H1 (cell line): Measurements from ENCODE around the gene CDKL4. TPM values are rescaled to one million over a fixed set of nuclear protein-coding genes. Genes with fewer than 3 reads are reported as not detected.

Experiments
- CTCF ChIA-PET: fragments of 300-600 bp; sonication (Branson Sonifier 250); formaldehyde crosslinking; loops from one replicate; lab custom pipeline; 2021; ENCODE audit not compliant: partially characterized antibody; lab: Charles Lee
- POLR2A ChIA-PET: fragments of 300-600 bp; sonication (Branson Sonifier 250); formaldehyde crosslinking; loops from one replicate; lab custom pipeline; 2021; ENCODE audit warnings: inconsistent platforms; ENCODE audit not compliant: partially characterized antibody; lab: Charles Lee
- DNase-seq, 2 experiments: peaks; one replicate each; pipeline versions ENCODE4 v3.0.0 to v3.0.0-alpha.2; 2010 to 2022; ENCODE audit warnings: low spot score in 2 of 2, low read depth in 1 of 2, mixed read lengths in 1 of 2
- FAIRE-seq: peaks from 2 replicates; lab custom pipeline; 2011; peaks lifted over from hg19 to GRCh38; lab: Jason Lieb, UNC
- H2AFZ ChIP-seq: 2 replicates; pipeline ENCODE4 v1.8.1; 2012; ENCODE audit warnings: low read length, inconsistent platforms
- H2AK5ac ChIP-seq: 2 replicates; pipeline ENCODE4 v1.6.1; 2013; ENCODE audit warnings: low read depth, low read length
- H2BK120ac ChIP-seq: replicated peaks from 2 replicates; pipeline ENCODE3; 2013; ENCODE audit warnings: low read depth, low read length, inconsistent platforms
- H2BK12ac ChIP-seq: 2 replicates; pipeline ENCODE4 v1.6.1; 2013; ENCODE audit warnings: low read depth, low read length
- H2BK15ac ChIP-seq: 2 replicates; pipeline ENCODE4 v1.6.1; 2013; ENCODE audit warnings: low read length
- H2BK20ac ChIP-seq: 2 replicates; pipeline ENCODE4 v1.6.1; 2013; ENCODE audit warnings: low read length
- H2BK5ac ChIP-seq: 2 replicates; pipeline ENCODE4 v1.6.1; 2013; ENCODE audit warnings: low read depth, low read length
- H3K14ac ChIP-seq: 2 replicates; pipeline ENCODE4 v1.6.1; 2013; ENCODE audit warnings: inconsistent platforms; ENCODE audit not compliant: insufficient read length
- H3K18ac ChIP-seq: 2 replicates; pipeline ENCODE4 v1.6.1; 2013; ENCODE audit warnings: low read length; ENCODE audit errors: extremely low read depth
- H3K23ac ChIP-seq: 2 replicates; pipeline ENCODE4 v1.6.1; 2013; ENCODE audit warnings: inconsistent platforms; ENCODE audit not compliant: insufficient read length
- H3K23me2 ChIP-seq: 2 replicates; pipeline ENCODE4 v1.6.1; 2013; ENCODE audit warnings: low read depth, low read length
- H3K27ac ChIP-seq: 2 replicates; pipeline ENCODE4 v1.6.1; 2011; ENCODE audit warnings: low read depth, low read length, inconsistent platforms
- H3K27me3 ChIP-seq, 4 experiments: replicated peaks in 1 of 4; 1 replicate in 1 of 4; 2 replicates in 3 of 4; pipeline versions ENCODE4 v1.6.1 to v1.8.1; 2011 to 2013; ENCODE audit warnings: low read length in 3 of 4, mild to moderate bottlenecking in 3 of 4, inconsistent platforms in 2 of 4, mixed read lengths in 2 of 4, moderate library complexity in 1 of 4; ENCODE audit not compliant: control insufficient read depth in 3 of 4, insufficient read depth in 3 of 4; ENCODE audit errors: extremely low read depth in 1 of 4
- H3K36me3 ChIP-seq, 4 experiments: 2 replicates each; pipeline versions ENCODE4 v1.6.1 to v1.8.1; 2011 to 2013; ENCODE audit warnings: mild to moderate bottlenecking in 4 of 4, low read length in 3 of 4, moderate library complexity in 2 of 4, control low read depth in 1 of 4, inconsistent platforms in 1 of 4; ENCODE audit not compliant: insufficient read depth in 4 of 4, control insufficient read depth in 2 of 4
- H3K4ac ChIP-seq: replicated peaks from 2 replicates; pipeline ENCODE3; 2013; ENCODE audit warnings: low read length, low read depth, mixed read lengths, inconsistent platforms; ENCODE audit not compliant: insufficient read length
- H3K4me1 ChIP-seq, 4 experiments: replicated peaks in 1 of 4; 1 replicate in 1 of 4; 2 replicates in 3 of 4; pipeline versions ENCODE4 v1.6.1 to v1.8.1; 2011 to 2013; ENCODE audit warnings: low read length in 3 of 4, inconsistent platforms in 2 of 4, mixed read lengths in 1 of 4; ENCODE audit not compliant: insufficient read depth in 4 of 4, control insufficient read depth in 3 of 4
- H3K4me2 ChIP-seq, 2 experiments: 2 replicates each; pipeline versions ENCODE4 v1.6.1 to v1.8.1; 2011 to 2013; ENCODE audit warnings: low read depth in 2 of 2, low read length in 2 of 2, control low read depth in 1 of 2, inconsistent platforms in 1 of 2, mild to moderate bottlenecking in 1 of 2; ENCODE audit not compliant: insufficient read depth in 1 of 2
- H3K4me3 ChIP-seq, 4 experiments: fragments of 200-600, 300-600 bp in 1 of 4; sonication (generic), shearing (Covaris generic), sonication (Bioruptor Twin) in 1 of 4; 2 replicates each; pipeline versions ENCODE4 v1.5.1 to v1.8.1; 2011 to 2016; ENCODE audit warnings: low read length in 4 of 4, low read depth in 3 of 4, control low read depth in 2 of 4, inconsistent platforms in 2 of 4, mild to moderate bottlenecking in 2 of 4, mixed read lengths in 1 of 4, moderate library complexity in 1 of 4; ENCODE audit not compliant: insufficient read depth in 2 of 4; ENCODE audit errors: extremely low read depth in 1 of 4
- H3K56ac ChIP-seq: replicated peaks from 2 replicates; pipeline ENCODE3; 2013; ENCODE audit warnings: low read depth, mild to moderate bottlenecking, mixed read lengths, low read length, inconsistent platforms; ENCODE audit not compliant: insufficient read length
- H3K79me1 ChIP-seq: 2 replicates; pipeline ENCODE4 v1.6.1; 2013; ENCODE audit warnings: low read depth, low read length, control low read depth
- H3K79me2 ChIP-seq, 2 experiments: 2 replicates each; pipeline versions ENCODE4 v1.6.1 to v1.8.1; 2012 to 2013; ENCODE audit warnings: low read length in 2 of 2, mild to moderate bottlenecking in 2 of 2, inconsistent platforms in 1 of 2; ENCODE audit not compliant: insufficient read depth in 2 of 2, control insufficient read depth in 1 of 2
- H3K9ac ChIP-seq, 4 experiments: replicated peaks in 1 of 4; 1 replicate in 1 of 4; 2 replicates in 3 of 4; pipeline versions ENCODE4 v1.6.1 to v1.8.1; 2011 to 2013; ENCODE audit warnings: low read depth in 3 of 4, low read length in 3 of 4, control low read depth in 2 of 4, mild to moderate bottlenecking in 2 of 4, moderate library complexity in 2 of 4, inconsistent platforms in 1 of 4; ENCODE audit errors: extremely low read depth in 1 of 4
- H3K9me3 ChIP-seq, 2 experiments: 2 replicates each; pipeline versions ENCODE4 v1.6.1 to v1.8.1; 2012 to 2013; ENCODE audit warnings: mild to moderate bottlenecking in 2 of 2, moderate library complexity in 2 of 2, control low read depth in 1 of 2, inconsistent platforms in 1 of 2, low read depth in 1 of 2, low read length in 1 of 2, mixed read lengths in 1 of 2; ENCODE audit not compliant: insufficient read depth in 2 of 2
- H4K20me1 ChIP-seq, 2 experiments: replicated peaks in 1 of 2; 2 replicates each; pipeline versions ENCODE3 to v1.8.1; 2011 to 2013; ENCODE audit warnings: inconsistent platforms in 2 of 2, low read length in 2 of 2, mild to moderate bottlenecking in 1 of 2; ENCODE audit not compliant: insufficient read depth in 2 of 2, control insufficient read depth in 1 of 2
- H4K5ac ChIP-seq: 2 replicates; pipeline ENCODE4 v1.6.1; 2013; ENCODE audit warnings: low read length, low read depth, mixed read lengths, inconsistent platforms; ENCODE audit not compliant: insufficient read length
- H4K8ac ChIP-seq: 2 replicates; pipeline ENCODE4 v1.8.0; 2013; ENCODE audit warnings: mild to moderate bottlenecking, moderate library complexity, low read length, inconsistent platforms; ENCODE audit not compliant: insufficient read depth; ENCODE audit errors: extremely low read depth
- H4K91ac ChIP-seq: replicated peaks from 2 replicates; pipeline ENCODE3; 2013; ENCODE audit warnings: low read length, mixed read lengths, inconsistent platforms; ENCODE audit not compliant: insufficient read length
- EP300 ChIP-seq, 2 experiments: IDR thresholded peaks; 1 replicate in 1 of 2; 2 replicates in 1 of 2; pipeline ENCODE4 v1.6.1; 2011 to 2012; ENCODE audit warnings: low read depth in 2 of 2, low read length in 2 of 2, mild to moderate bottlenecking in 2 of 2, borderline replicate concordance in 1 of 2, inconsistent platforms in 1 of 2, moderate library complexity in 1 of 2
- POLR2A ChIP-seq, 2 experiments: IDR thresholded peaks; 1 replicate in 1 of 2; 2 replicates in 1 of 2; pipeline ENCODE4 v1.6.1; 2011; ENCODE audit warnings: low read depth in 2 of 2, low read length in 2 of 2, mild to moderate bottlenecking in 2 of 2; ENCODE audit errors: control extremely low read depth in 1 of 2
- SIN3A ChIP-seq, 2 experiments: IDR thresholded peaks in 1 of 2; conservative IDR thresholded peaks in 1 of 2; 2 replicates each; pipeline ENCODE4 v1.6.1; 2011 to 2012; ENCODE audit warnings: low read length in 2 of 2, improper control_type of control experiment in 1 of 2, low read depth in 1 of 2, mild to moderate bottlenecking in 1 of 2
- USF2 ChIP-seq: IDR thresholded peaks from 2 replicates; pipeline ENCODE4 v1.6.1; 2011; ENCODE audit warnings: low read length, improper control_type of control experiment
- YY1 ChIP-seq: IDR thresholded peaks from 2 replicates; pipeline ENCODE4 v1.6.1; 2011; ENCODE audit warnings: low read depth, mild to moderate bottlenecking, low read length
- WGBS, 2 experiments: shearing (Covaris generic) in 1 of 2; methylation state at CpG; one replicate each; pipeline versions ENCODE4 v1.1.6 to v1.1.7; 2013 to 2015; ENCODE audit warnings: low lambda C conversion rate in 2 of 2, mixed read lengths in 2 of 2, inconsistent platforms in 1 of 2, low coverage in 1 of 2, missing lambda C conversion rate in 1 of 2; ENCODE audit not compliant: insufficient replicate concordance in 2 of 2, insufficient coverage in 1 of 2, insufficient read length in 1 of 2; ENCODE audit errors: extremely low coverage in 1 of 2, missing lambda C conversion rate in 1 of 2; 5-methylcytosine and 5-hydroxymethylcytosine counted together
- polyA plus RNA-seq, 7 experiments: library from polyadenylated mRNA; depleted of rRNA in 3 of 7; stranded (reverse) in 5 of 7; unstranded in 2 of 7; fragments of >200 nt in 5 of 7; fragments of 200-250 nt in 2 of 7; gene quantifications; 1 replicate in 5 of 7; 2 replicates in 1 of 7; 4 replicates in 1 of 7; pipeline versions ENCODE4 v1.2.1 to v1.2.3, GENCODE V29; 2011 to 2013; ENCODE audit warnings: missing spikeins in 2 of 7, mixed read lengths in 2 of 7
- total RNA-seq: library from RNA; stranded (reverse); fragmentation: NEBNext Ultra II Directional; extraction: Animal tissue kit (Norgen Biotek cat#: 25700); gene quantifications from 2 replicates; pipeline ENCODE4 v1.2.1, GENCODE V29; 2021

Gene CDKL4
- total and polyA plus RNA-seq, 2 of the 8 experiments (the other 6 are each of a cell fraction or from before 2014, with no cell fraction given) = not detected

GRCh38 chr2:39145906-39146421 is 97.8 kb downstream of the CDKL4 start:
- CTCF ChIA-PET = no interaction called here
- H3K56ac ChIP-seq = no peak overlapping the region
- no peak for FAIRE-seq
- TF ChIP-seq SIN3A (conservative IDR thresholded peaks at IDR 0.05 in 1 of 2, IDR thresholded peaks at IDR 0.05 in 1 of 2; ENCODE audit: low read depth in 1 of 2, low read length in 2 of 2) (no peak), EP300 (IDR thresholded peaks at IDR 0.05; ENCODE audit: borderline replicate concordance in 1 of 2, low read depth in 2 of 2, low read length in 2 of 2) (no peak), YY1 (no peak), POLR2A (IDR thresholded peaks at IDR 0.05; ENCODE audit: control extremely low read depth in 1 of 2, low read depth in 2 of 2, low read length in 2 of 2) (no peak), USF2 (no peak)

More at GRCh38 chr2:39145906-39146421, 97.8 kb downstream of the CDKL4 start:
- Histone ChIP-seq H3K27ac (no peak overlapping the region), H3K14ac (no peak overlapping the region), H3K23me2 (no peaks in the 10 kb centered on the region), H3K23ac (no peak overlapping the region), H3K4me1 (peaks cover 0 to 3% (median 2%) of the 10 kb centered on the region in 4 experiments; a peak in 4 of 7 replicates), H3K9me3 (no peaks in the 10 kb centered on the region), H4K8ac (no peak overlapping the region), H4K20me1 (no peaks in the 10 kb centered on the region), H3K9ac (no peak overlapping the region), H3K4me2 (no peak overlapping the region), H3K79me2 (no peaks in the 10 kb centered on the region), H2AFZ (no peak overlapping the region), H4K5ac (no peak overlapping the region), H4K91ac (no peak overlapping the region), H3K27me3 (no peaks in the 10 kb centered on the region), H2BK5ac (no peak overlapping the region), H3K4me3 (no peak overlapping the region), H2BK12ac (no peak overlapping the region), H2BK15ac (no peak overlapping the region), H2AK5ac (no peak overlapping the region), H3K36me3 (no peaks in the 10 kb centered on the region), H3K79me1 (no peaks in the 10 kb centered on the region), H3K4ac (no peak overlapping the region), H2BK120ac (no peak overlapping the region), H3K18ac (no peak overlapping the region), H2BK20ac (no peak overlapping the region)
- 92% methylated on average over 3 of the region's 3 CpGs; no CpG with 5 or more reads in 1 of the 2 experiments for WGBS, 2 experiments
- POLR2A ChIA-PET = no interaction called here
- DNase-seq = no peak
